Right lobe of liver (tissue), 5 donors: ENCODE data around the gene ACAN. TPM values are rescaled to one million over a fixed set of nuclear protein-coding genes. Genes with fewer than 3 reads are reported as not detected.

Experiments
- total RNA-seq, 6 experiments: library from RNA; depleted of rRNA in 2 of 6; stranded (reverse); fragments of >200 nt in 2 of 6; fragmentation: NEBNext Ultra II Directional in 3 of 6; extraction: Animal tissue kit (Norgen Biotek cat#: 25700) in 3 of 6; gene quantifications; one replicate each; pipeline versions ENCODE4 v1.1.0 to v1.2.4, GENCODE V29; 2016 to 2023
- donor health status: DM: no; HTN: no; CAD: no.
- donor health status: DM: no; HTN: no; CAD: no.
- donor health status: DM: no; HTN: yes; CAD: no.
- donor health status: DM: no; HTN: yes; CAD: no.

Gene ACAN
- total RNA-seq, 6 experiments from 2014 or later, result 0.07 TPM; not detected in 5

Other genes starting within 250 kb of the ACAN start
- 10 to 100 TPM in 2 of 6 experiments, 1 to 10 TPM in 4; 4.5 to 18.7 (median 7.3) TPM for gene AEN, start 182.1 kb upstream of the ACAN start, total RNA-seq
- 10 to 100 TPM in 3 of 6 experiments, 1 to 10 TPM in 3; 6.3 to 19.4 (median 11.9) TPM for gene ISG20, start 164.4 kb upstream of the ACAN start, total RNA-seq
- gene HAPLN3, start 92.1 kb downstream of the ACAN start, total RNA-seq, result 1 to 10 TPM in 1 of 6 experiments, under 1 TPM in 4, not detected in 1; 0.12 to 1.2 (median 0.25) TPM
- gene MFGE8, start 109.9 kb downstream of the ACAN start, total RNA-seq, result 10 to 100 TPM in 5 of 6 experiments, 1 to 10 TPM in 1; 9.7 to 20.4 (median 17.6) TPM